GM12865 (cell line): ENCODE data around the gene VPS41.

Experiments
- DNase-seq: peaks from one replicate; pipeline ENCODE4 v3.0.0; 2010; ENCODE audit warnings: low read depth
- H3K4me3 ChIP-seq: 2 replicates; pipeline ENCODE4 v1.5.1; 2011; ENCODE audit warnings: mild to moderate bottlenecking, low read depth, low read length, control low read depth
- CTCF ChIP-seq: IDR thresholded peaks from 2 replicates; pipeline ENCODE4 v1.5.1; 2011; ENCODE audit warnings: low read length, control low read depth, low read depth, inconsistent platforms; ENCODE audit not compliant: insufficient read depth; ENCODE audit errors: missing control alignments

VPS41 gene

GRCh38 chr7:38751416-38751815, 157.6 kb downstream of the VPS41 start:
- TF ChIP-seq CTCF = no peak
- no peak for DNase-seq
- H3K4me3 ChIP-seq = no peak overlapping the region

- TF ChIP-seq CTCF = peak; percentile 5
- no peak overlapping the region for H3K4me3 ChIP-seq
- no peak for DNase-seq
These were observed 160.9 kb downstream of the VPS41 start for GRCh38 chr7:38748056-38748610.

- no peak for DNase-seq
- no peak for TF ChIP-seq CTCF
- no peak overlapping the region for H3K4me3 ChIP-seq
These were observed 162.6 kb downstream of the VPS41 start for GRCh38 chr7:38746438-38746837.

- H3K4me3 ChIP-seq = no peak overlapping the region
- no peak for DNase-seq
- TF ChIP-seq CTCF = no peak
These were observed 164.2 kb downstream of the VPS41 start for GRCh38 chr7:38744746-38745145.

- TF ChIP-seq CTCF = no peak
These were observed 165.1 kb downstream of the VPS41 start for GRCh38 chr7:38743899-38744298.

GRCh38 chr7:38740041-38740440, 168.9 kb downstream of the VPS41 start:
- no peak for DNase-seq
- TF ChIP-seq CTCF = no peak
- H3K4me3 ChIP-seq = no peak overlapping the region

More at GRCh38 chr7:38743899-38744298, 165.1 kb downstream of the VPS41 start:
- H3K4me3 ChIP-seq = no peak overlapping the region
- DNase-seq = no peak

- no peak overlapping the region for H3K4me3 ChIP-seq
- no peak for DNase-seq
- no peak for TF ChIP-seq CTCF
These were observed 172.9 kb downstream of the VPS41 start for GRCh38 chr7:38736138-38736537.
